HepG2 (cell line): ENCODE data around the gene CPPED1. TPM values are rescaled to one million over a fixed set of nuclear protein-coding genes. Genes with fewer than 3 reads are reported as not detected.

Experiments used
- CBX5 ChIP-seq: sonication (generic); formaldehyde crosslinking; IDR thresholded peaks from 2 replicates; pipeline ENCODE4 v1.4.0; 2020; ENCODE audit warnings: missing genetic modification reagents, borderline replicate concordance
- CENPX ChIP-seq: sonication (generic); formaldehyde crosslinking; IDR thresholded peaks from 2 replicates; pipeline ENCODE4 v1.9.0; 2021; ENCODE audit warnings: mild to moderate bottlenecking, missing genetic modification reagents, moderate library complexity
- ETV5 ChIP-seq: IDR thresholded peaks from 2 replicates; pipeline ENCODE4 v1.6.1; 2018; ENCODE audit warnings: missing biosample characterization, missing genetic modification reagents, inconsistent platforms, borderline replicate concordance
- GATA4 ChIP-seq: sonication (generic); IDR thresholded peaks from 2 replicates; pipeline ENCODE4 v1.6.1; 2016; ENCODE audit warnings: antibody characterized with exemption, low read depth, borderline replicate concordance
- HIVEP1 ChIP-seq: sonication (generic); formaldehyde crosslinking; IDR thresholded peaks from 2 replicates; pipeline ENCODE4 v1.4.0; 2020; ENCODE audit warnings: mild to moderate bottlenecking, missing genetic modification reagents
- KLF16 ChIP-seq, 2 experiments: sonication (generic) in 1 of 2; formaldehyde crosslinking in 1 of 2; IDR thresholded peaks; 2 replicates each; pipeline versions ENCODE4 v1.6.1 to v1.8.0; 2016 to 2023; ENCODE audit warnings: missing genetic modification reagents in 2 of 2, missing compliant biosample characterization in 1 of 2
- KMT2B ChIP-seq: IDR thresholded peaks from 2 replicates; pipeline ENCODE4 v1.6.1; 2016; ENCODE audit warnings: missing genetic modification reagents, missing compliant biosample characterization
- MAFK ChIP-seq, 2 experiments: IDR thresholded peaks in 1 of 2; conservative IDR thresholded peaks in 1 of 2; 2 replicates each; pipeline ENCODE4 v1.6.1; 2011; ENCODE audit warnings: improper control_type of control experiment in 2 of 2, low read length in 2 of 2
- NCOA1 ChIP-seq: sonication (generic); formaldehyde crosslinking; IDR thresholded peaks from 2 replicates; pipeline ENCODE4 v1.9.0; 2021; ENCODE audit warnings: missing genetic modification reagents
- PHF8 ChIP-seq: sonication (generic); formaldehyde crosslinking; IDR thresholded peaks from 2 replicates; pipeline ENCODE4 v1.5.0; 2020; ENCODE audit warnings: missing genetic modification reagents
- RAD21 ChIP-seq: fragments of 450-650 bp; formaldehyde crosslinking; IDR thresholded peaks from 2 replicates; pipeline ENCODE4 v1.5.0; 2020; ENCODE audit warnings: mild to moderate bottlenecking
- RXRB ChIP-seq: IDR thresholded peaks from 2 replicates; pipeline ENCODE4 v1.6.1; 2016; ENCODE audit warnings: borderline replicate concordance, missing genetic modification reagents, missing compliant biosample characterization
- SALL1 ChIP-seq: sonication (generic); formaldehyde crosslinking; IDR thresholded peaks from 2 replicates; pipeline ENCODE4 v1.8.0; 2022; ENCODE audit warnings: mild to moderate bottlenecking, missing genetic modification reagents
- SIX4 ChIP-seq: sonication (generic); formaldehyde crosslinking; IDR thresholded peaks from 2 replicates; pipeline ENCODE4 v1.4.0; 2020; ENCODE audit warnings: missing genetic modification reagents
- THAP11 ChIP-seq: IDR thresholded peaks from 2 replicates; pipeline ENCODE4 v1.6.1; 2016; ENCODE audit warnings: missing biosample characterization, missing genetic modification reagents
- ZBTB4 ChIP-seq: sonication (generic); formaldehyde crosslinking; IDR thresholded peaks from 2 replicates; pipeline ENCODE4 v1.4.0; 2020; ENCODE audit warnings: missing genetic modification reagents, mild to moderate bottlenecking, borderline replicate concordance
- ZFP36L2 ChIP-seq: sonication (generic); formaldehyde crosslinking; IDR thresholded peaks from 2 replicates; pipeline ENCODE4 v1.4.0; 2020; ENCODE audit warnings: missing genetic modification reagents
- ZFP37 ChIP-seq: sonication (generic); formaldehyde crosslinking; IDR thresholded peaks from 2 replicates; pipeline ENCODE4 v1.4.0; 2020; ENCODE audit warnings: missing genetic modification reagents, borderline replicate concordance
- ZMAT3 ChIP-seq: sonication (generic); formaldehyde crosslinking; conservative IDR thresholded peaks from 2 replicates; pipeline ENCODE4 v1.7.0; 2021; ENCODE audit warnings: missing genetic modification reagents
- ZNF124 ChIP-seq: sonication (generic); formaldehyde crosslinking; IDR thresholded peaks from 2 replicates; pipeline ENCODE4 v1.4.0; 2020; ENCODE audit warnings: missing genetic modification reagents
- ZNF691 ChIP-seq: sonication (generic); formaldehyde crosslinking; IDR thresholded peaks from 2 replicates; pipeline ENCODE4 v1.4.0; 2020; ENCODE audit warnings: missing genetic modification reagents, low read depth, mild to moderate bottlenecking, borderline replicate concordance
- polyA plus RNA-seq, 8 experiments: library from polyadenylated mRNA; depleted of rRNA in 3 of 8; stranded (reverse) in 7 of 8; unstranded in 1 of 8; fragments of >200 nt; fragmentation: Illumina TruSeq in 4 of 8; extraction: Trizol in 4 of 8; gene quantifications; 2 replicates each; pipeline versions ENCODE4 v1.2.1 to v1.2.3, GENCODE V29; 2011 to 2016; ENCODE audit warnings: low read depth in 4 of 8, missing spikeins in 1 of 8, mixed read lengths in 1 of 8; ENCODE audit not compliant: insufficient read depth in 1 of 8
- total RNA-seq, 5 experiments: library from RNA; depleted of rRNA; stranded (reverse); fragments of >200 nt; fragmentation: Illumina TruSeq; extraction: Trizol; gene quantifications; 2 replicates each; pipeline ENCODE4 v1.2.3, GENCODE V29; 2016; ENCODE audit warnings: low read depth in 1 of 5
- TF ChIP-seq, protein P1 (sequence below): sonication (generic); formaldehyde crosslinking; IDR thresholded peaks from 2 replicates; pipeline ENCODE4 v1.8.0; 2022; ENCODE audit warnings: mild to moderate bottlenecking, missing genetic modification reagents
- TF ChIP-seq, protein P2 (sequence below), 2 experiments: fragments of 450-650 bp in 1 of 2; sonication (generic) in 1 of 2; formaldehyde crosslinking; IDR thresholded peaks; 2 replicates each; pipeline versions ENCODE4 v1.5.0 to v1.8.0; 2020 to 2022; ENCODE audit warnings: mild to moderate bottlenecking in 1 of 2, missing genetic modification reagents in 1 of 2

The CPPED1 gene
- total and polyA plus RNA-seq, 2 of the 13 experiments (the other 11 are each of a cell fraction or from before 2014, with no cell fraction given), result 66.6 to 71.3 TPM

DNA sequence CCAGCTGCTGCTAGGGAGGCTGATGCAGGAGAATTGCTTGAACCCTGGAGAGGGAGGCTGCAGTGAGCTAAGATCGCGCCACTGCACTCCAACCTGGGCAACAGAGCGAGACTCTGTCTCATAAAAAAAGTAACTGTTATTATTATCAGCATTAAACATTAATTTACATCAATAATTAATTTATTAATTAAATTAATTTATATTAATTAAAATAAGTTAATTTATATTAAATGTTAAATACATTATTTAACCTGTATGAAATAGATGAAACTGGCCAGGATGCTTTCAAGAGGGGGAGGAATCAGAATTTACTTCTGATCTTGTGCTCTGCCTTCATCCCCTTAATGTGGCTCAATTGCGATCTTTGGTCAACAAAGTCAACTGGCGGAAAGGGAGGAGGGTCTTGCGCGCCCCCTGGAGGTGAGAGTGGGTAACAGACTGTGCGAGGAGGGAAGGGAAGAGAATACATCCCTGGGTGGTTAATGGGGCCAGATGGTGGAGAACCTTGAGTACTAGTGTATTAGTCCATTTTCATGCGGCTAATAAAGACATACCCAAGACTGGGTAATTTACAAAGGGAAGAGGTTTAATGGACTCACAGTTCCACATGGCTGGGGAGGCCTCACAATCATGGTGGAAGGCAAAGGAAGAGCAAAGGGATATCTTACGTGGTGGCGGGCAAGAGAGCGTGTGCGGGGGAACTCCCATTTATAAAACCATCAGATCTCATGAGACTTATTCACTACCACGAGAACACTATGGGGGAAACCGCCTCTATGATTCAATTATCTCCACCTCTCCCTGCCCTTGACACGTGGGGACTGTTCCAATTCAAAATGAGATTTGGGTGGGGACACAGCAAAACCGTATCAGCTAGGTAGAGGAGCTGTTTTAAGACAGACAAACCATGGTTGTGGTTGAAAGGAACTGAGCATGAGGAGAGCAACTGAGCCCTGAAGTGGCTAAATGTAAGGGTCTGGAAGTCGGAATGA lies 15.7 kb upstream of the CPPED1 start (continued):
- 0 out of 4 replicates have a peak, but pooled peaks of 1 of the 2 experiments have one; percentile 36 for TF ChIP-seq KLF16 (CRISPR knock-in tag; IDR thresholded peaks at IDR 0.05)
- TF ChIP-seq ZFP36L2 (CRISPR knock-in tag), result no peak
- TF ChIP-seq ETV5 (CRISPR knock-in tag), result peak; percentile 54; the same call in 1 of the 2 replicates
- TF ChIP-seq RXRB (CRISPR knock-in tag), result peak; percentile 50; the same call in 1 of the 2 replicates
- TF ChIP-seq HIVEP1, result no peak
- TF ChIP-seq THAP11 (CRISPR knock-in tag), result peak; percentile 57; the same call in 1 of the 2 replicates
- no peak for TF ChIP-seq ZBTB4
- TF ChIP-seq SIX4 (CRISPR knock-in tag), result no peak
- no peak for TF ChIP-seq GATA4
- TF ChIP-seq, protein P1, sequence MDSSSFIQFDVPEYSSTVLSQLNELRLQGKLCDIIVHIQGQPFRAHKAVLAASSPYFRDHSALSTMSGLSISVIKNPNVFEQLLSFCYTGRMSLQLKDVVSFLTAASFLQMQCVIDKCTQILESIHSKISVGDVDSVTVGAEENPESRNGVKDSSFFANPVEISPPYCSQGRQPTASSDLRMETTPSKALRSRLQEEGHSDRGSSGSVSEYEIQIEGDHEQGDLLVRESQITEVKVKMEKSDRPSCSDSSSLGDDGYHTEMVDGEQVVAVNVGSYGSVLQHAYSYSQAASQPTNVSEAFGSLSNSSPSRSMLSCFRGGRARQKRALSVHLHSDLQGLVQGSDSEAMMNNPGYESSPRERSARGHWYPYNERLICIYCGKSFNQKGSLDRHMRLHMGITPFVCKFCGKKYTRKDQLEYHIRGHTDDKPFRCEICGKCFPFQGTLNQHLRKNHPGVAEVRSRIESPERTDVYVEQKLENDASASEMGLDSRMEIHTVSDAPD, result no peak
- no peak for TF ChIP-seq ZNF124 (CRISPR knock-in tag)
- TF ChIP-seq, protein P2, sequence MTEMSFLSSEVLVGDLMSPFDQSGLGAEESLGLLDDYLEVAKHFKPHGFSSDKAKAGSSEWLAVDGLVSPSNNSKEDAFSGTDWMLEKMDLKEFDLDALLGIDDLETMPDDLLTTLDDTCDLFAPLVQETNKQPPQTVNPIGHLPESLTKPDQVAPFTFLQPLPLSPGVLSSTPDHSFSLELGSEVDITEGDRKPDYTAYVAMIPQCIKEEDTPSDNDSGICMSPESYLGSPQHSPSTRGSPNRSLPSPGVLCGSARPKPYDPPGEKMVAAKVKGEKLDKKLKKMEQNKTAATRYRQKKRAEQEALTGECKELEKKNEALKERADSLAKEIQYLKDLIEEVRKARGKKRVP (CRISPR knock-in tag; IDR thresholded peaks at IDR 0.05), result peak in 1 of 2 experiments; percentile 31; a peak in 1 of 4 replicates
- TF ChIP-seq CBX5 (CRISPR knock-in tag), result peak; percentile 74; the same call in 1 of the 2 replicates
- no peak for TF ChIP-seq MAFK (conservative IDR thresholded peaks at IDR 0.05 in 1 of 2, IDR thresholded peaks at IDR 0.05 in 1 of 2; ENCODE audit: low read length in 2 of 2)
- TF ChIP-seq SALL1 (CRISPR knock-in tag), result peak; percentile 73
- TF ChIP-seq RAD21 (CRISPR knock-in tag), result peak; percentile 90
- no peak for TF ChIP-seq ZFP37
- 0 out of 2 replicates have a peak, but pooled peaks have one; percentile 29 for TF ChIP-seq ZMAT3 (CRISPR knock-in tag)
- TF ChIP-seq ZNF691 (CRISPR knock-in tag), result no peak
- no peak for TF ChIP-seq NCOA1
- TF ChIP-seq KMT2B (CRISPR knock-in tag), result peak; percentile 64; the same call in 1 of the 2 replicates
- no peak; the same call in 1 of the 2 replicates for TF ChIP-seq PHF8 (CRISPR knock-in tag)
- TF ChIP-seq CENPX, result no peak
